HG03139 (cell line): ENCODE data around the gene EMID1.

ENCODE experiments used
- ATAC-seq: cut with Tn5 transposase; IDR thresholded peaks from one replicate; pipeline ENCODE4 v1.9.1; 2021; ENCODE audit not compliant: unreplicated experiment

The EMID1 gene

DNA sequence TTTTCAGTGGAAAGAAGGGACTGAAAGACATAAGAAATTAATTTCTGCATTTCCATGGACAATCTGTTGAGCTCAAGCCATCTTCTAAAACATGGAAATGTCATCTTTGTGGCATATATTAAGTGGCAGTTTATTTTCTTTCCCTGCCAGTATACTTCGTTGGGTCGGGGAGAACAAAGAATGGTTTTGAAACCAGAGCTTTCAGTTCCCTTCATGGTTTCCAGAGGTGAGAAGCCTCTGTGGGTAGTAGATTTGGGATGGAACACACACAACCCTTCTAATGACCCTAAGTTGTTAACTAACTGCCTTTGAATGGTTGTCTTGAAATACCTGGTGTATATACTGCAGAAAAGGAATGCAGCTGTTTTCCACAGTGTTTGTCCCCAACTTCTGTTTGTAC lies 83.1 kb downstream of the EMID1 start:
- ATAC-seq = no peak

DNA sequence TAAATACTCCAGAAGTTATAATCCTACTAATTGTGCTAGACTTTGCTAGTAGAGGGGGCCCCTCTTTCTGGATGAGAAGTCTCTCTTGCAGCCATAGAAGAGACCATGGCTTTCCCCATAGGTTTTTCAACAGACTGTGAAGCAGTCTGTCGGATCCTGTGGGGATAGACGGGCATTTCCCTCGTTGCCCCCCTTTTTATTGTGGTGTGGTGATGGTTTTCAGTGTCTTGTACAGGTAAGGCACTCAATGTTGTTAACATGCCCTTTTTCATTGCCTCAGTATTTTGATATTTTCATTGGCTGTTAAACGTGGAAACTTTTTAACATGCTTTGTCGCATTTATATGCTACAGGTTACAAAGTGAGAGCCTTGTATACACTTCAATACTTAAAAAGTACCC lies 84.4 kb downstream of the EMID1 start:
- ATAC-seq = no peak

DNA sequence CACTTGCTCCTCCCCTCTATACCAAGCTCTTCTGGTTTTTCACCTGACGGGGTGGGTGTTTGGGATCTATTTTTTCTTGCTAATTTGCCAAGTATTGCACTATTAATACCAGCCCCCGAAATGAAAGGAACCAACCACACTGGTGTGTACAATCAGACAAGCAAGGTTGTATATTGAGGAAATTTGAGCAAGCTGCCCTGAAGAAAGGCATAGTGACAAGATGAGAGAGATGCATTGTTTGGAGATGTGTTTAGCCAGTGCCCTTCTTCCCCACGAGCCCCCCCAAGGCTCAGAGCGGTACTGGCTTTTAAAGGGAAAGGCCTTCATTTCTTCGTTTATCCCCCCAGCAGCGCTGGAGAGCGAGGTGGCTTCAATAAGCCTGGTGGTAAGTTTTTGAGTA lies 85.5 kb downstream of the EMID1 start:
- no peak for ATAC-seq

DNA sequence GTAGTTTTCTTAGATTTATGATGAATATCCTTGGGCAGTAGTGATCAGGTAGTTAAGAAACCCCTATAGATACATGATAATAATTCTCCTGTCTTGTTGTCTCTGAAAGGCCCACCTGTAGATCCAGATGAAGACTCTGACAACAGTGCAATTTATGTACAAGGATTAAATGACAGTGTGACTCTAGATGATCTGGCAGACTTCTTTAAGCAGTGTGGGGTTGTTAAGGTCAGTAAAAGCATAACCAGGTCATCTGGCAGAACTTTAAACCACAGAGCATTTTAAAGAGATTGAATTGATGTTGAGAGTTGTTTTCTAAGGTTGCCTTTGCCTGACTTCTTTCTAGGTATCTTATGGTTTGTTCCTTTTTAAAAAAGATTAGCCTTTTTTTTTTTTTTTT lies 86.7 kb downstream of the EMID1 start:
- ATAC-seq = no peak

DNA sequence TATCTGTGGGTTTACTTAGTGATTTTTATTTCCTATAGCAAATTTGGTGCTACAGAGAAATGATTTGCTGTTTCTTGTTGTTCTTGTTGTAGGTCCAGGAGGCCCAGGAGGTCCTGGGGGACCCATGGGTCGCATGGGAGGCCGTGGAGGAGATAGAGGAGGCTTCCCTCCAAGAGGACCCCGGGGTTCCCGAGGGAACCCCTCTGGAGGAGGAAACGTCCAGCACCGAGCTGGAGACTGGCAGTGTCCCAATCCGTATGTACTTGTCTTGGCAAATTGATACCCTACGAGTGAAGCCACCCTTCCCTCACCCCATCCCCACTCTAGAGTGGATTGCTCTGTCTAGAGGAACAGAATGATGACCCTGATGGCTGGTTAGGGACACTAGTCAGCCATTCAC lies 92.9 kb downstream of the EMID1 start:
- no peak for ATAC-seq

DNA sequence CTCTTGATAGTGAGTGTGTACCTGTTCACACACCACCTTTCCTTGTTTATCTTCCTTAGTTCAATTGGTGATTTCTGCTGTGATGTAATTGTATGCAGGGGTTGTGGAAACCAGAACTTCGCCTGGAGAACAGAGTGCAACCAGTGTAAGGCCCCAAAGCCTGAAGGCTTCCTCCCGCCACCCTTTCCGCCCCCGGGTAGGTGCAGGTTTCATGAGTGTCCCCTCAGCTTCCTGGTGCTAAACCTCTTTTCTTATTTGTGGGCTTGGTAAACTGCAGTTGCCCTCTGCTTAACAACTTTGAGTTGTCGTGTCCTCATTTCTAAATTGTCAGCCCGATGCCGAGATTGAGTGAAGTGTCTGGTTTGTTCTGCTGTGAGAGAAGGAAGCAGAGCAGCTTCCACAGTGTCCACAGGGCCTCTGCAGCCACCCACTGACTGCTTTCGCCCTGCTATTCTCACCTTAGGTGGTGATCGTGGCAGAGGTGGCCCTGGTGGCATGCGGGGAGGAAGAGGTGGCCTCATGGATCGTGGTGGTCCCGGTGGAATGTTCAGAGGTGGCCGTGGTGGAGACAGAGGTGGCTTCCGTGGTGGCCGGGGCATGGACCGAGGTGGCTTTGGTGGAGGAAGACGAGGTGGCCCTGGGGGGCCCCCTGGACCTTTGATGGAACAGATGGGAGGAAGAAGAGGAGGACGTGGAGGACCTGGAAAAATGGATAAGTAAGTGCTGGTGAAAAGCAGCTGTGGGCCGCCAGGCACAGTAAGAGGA lies 93.6 kb downstream of the EMID1 start:
- ATAC-seq = no peak

DNA sequence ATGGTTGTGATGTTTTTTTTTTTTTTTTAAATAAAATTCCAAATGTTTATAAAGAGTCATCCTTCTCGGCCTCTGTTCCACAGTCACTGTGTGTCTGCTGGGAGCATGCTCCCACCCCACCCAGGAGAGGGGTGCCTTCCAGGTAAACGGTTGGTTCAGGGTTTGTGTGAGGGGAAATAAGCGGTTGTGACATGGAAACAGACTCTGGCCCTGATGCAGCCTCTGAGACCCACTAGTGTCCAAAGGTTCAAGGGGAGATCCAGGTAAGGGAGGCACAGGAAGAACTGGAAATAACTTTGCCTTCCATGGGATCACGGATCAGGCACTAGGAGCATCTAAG lies 94.7 kb downstream of the EMID1 start:
- ATAC-seq = no peak

DNA sequence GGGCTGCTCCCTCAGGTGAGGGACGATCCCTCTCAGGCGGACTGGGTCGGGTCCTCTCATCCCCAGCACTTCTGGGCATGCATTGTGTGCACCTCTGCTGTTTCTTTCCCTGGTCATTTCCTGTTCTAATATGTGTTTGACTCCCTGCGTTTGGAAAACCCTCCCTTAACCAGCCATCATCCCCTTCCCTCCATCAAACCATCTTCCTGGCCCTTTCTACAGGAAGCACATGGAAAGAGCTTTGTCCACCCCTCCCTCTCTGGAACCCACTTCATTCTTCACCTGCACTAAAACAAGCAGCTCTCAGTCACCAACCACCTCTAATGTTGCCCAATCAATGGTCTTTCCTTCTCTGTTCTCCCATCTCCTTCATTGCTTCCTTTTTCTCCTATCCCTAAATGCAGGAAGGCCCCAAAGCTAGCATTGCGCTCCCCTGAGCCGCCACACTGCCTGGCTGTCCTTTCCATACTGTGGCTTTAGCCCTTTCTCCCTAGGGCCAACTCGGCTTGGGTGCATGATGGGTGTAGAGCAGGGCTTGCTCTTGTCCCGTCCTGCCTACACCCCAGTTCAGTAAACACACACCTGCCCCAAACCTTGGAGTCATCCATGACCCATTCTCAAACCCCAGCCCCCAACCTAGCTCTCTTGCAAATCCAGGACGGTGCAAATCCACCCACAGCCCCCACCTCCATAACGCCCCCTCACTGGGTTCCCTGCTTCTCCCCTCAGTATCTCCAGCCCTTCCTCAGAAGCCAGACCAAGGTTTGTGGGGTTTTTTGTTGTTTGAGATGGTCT lies 95.3 kb downstream of the EMID1 start:
- no peak for ATAC-seq

DNA sequence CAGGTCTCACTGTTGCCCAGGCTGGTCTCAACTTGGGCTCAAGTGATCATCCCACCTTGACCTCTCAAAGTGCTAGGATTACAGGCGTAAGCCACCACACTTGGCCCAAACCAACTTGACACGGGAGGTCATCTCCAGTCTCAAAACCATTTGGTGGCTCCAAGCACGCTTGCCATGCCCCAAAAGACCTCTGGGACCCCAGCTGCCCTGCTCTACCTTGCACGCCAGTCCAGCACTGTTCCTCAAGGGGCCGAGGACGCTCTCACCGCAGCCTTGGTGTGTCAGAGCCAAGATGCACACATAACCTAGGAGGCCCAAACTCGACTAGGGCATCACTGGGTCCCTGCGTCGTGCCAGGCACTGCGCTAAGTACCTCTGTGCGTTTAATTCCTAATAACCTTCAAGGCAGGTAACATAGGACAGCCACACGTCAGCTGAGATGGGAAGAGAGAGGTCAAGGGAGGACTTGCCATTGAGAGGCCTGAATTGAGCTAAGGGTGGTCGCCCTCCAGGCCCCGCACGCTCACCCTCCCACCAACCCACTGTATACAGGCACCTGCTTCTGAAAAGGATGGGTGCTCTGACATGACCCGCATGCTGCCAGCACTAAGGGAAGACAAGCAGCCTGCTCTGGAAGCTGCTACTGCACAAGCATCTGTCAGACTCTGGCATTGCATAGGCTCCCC lies 96.2 kb downstream of the EMID1 start:
- no peak for ATAC-seq

DNA sequence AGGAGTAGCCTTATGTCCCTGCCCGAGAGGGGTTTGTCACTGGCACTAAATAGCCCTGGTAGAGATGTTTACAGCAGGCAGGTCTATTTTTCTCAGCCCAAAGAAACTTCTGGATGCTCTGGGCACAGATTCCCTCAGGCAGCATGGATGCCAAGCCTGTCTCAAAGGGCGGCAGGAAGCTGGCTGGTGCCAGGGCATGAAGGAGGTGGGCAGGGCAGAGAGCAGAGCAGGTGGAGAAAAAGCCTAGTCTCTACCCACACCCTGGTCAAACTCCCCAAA lies 96.6 kb downstream of the EMID1 start:
- ATAC-seq = no peak

DNA sequence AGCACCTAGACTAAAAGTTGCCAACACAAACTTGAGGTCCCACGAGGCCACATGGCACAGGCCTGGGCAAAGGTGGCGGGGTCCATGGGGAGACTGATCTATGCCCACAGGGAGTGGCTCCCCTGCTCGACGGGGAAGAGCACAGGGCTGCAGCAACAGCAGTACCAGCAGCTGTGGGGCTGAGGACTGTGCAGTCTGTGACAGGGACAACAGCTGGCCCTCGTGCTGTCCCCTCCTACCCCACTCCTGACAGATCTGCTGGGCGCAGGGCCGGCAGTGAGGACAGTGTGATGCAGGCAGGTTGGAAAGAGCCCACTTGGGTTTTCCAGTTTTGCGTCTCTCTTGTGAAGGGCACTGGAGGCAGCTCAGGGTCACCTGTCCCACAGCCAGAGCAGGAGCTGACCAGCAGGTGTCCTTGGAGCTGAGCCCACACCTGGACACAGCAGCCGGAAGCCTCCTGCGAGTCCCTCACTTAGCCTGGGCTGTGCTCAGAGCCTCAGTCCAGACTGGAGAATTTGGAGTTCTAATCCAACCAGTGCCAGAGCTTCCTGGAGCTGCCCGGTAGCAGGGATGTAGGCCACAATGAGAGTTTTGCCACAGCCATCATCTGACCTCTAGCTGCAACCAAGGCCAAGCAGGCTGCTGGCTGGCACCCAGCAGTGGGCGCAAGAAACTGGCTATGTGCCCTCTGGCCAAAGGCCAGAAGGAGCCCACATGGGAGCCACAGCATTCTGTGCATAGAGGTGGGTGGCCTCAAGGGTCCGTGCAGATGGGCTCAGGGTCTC lies 97.2 kb downstream of the EMID1 start:
- no peak for ATAC-seq

DNA sequence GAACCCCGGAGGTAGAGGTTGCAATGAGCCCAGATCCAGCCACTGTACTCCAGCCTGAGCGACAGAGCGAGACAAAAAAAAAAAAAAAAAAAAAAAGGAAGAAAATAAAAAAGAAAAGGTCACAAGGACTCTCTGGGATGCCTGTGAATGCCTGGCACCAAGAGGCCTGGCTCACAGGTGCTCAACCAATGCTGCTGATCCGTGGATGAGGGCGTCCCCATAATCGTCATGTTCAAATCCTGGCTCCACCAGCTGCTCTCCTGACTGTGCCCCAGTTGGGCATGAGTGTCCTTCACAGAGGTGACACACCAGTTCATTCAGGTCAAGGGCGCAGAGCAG lies 100.1 kb downstream of the EMID1 start:
- no peak for ATAC-seq

DNA sequence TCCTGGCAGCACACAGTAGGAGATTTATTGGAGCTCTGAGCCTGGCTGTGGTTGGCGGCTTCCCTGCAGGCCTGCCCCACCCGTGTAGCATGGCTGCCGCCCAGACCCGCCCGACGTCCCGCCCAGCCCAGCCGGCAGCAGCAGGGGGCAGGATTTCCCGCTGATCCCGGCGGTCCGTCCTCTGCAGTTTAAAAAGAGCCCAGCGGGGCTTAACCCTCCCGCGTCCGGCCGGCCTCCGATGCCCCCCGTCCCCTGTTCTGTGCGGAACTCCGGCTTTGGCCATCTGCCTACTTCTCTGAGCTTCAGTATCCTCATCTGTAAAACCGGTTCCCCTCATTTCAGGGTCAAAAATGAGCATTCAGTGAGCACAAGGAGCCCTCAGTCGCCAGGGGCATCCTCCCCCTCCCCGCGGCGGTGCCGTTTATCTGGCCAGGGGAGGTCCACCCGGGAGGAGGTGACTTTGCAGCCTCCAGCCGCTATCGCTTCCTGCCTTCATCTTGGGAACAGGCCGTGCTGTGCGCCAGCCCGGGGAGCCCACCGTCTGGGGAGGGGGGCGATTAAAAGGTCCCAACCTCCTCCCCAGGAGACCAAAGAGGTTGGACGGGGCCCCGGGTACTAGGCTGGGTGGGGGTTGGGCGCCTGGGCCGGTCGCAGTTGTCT lies 100.6 kb downstream of the EMID1 start, which contains the start of gene GAS2L1:
GAS2L1 (plus strand) TSS at position 476 of the 660 bp plus-strand sequence. CDS start 1,456 bp downstream, outside the sequence.
- ATAC-seq = no peak

DNA sequence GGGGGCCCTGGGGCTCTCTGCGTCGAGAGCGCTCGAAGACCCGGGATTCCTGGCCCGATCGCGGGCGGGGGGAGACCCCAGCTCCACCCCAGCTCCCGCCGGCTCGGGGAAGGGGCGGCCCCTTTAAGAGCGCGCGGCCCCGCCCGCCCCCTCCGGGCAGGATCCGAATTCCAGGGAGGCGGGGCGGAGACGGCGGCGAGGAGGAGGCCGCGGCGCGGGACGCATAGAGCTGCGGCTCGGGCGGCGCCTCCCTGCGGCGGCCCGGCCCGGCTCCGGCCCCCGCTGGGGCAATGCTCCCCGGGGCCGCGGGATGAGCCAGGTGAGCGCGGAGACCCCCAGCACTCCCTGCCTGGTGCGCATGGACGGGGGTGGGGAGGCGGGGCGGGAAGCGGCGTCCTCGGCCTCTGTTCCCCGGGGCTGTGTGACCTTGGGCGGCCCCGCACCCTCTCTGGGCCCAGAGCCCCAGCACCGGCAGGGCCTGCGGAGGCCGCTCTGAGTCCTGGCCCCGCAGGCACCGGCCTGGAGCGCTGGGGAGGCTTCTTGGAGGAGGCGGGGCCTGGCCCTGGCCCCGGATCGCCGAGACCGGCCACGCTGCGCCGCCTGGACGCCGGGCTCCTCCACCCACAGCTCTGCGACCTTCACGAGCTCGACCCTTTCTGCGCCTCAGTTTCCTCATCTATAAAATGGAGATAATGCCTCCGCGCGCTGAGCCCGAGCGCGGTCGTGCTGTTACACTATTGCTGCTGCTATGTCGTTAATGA lies 101.3 kb downstream of the EMID1 start:
- ATAC-seq = no peak

DNA sequence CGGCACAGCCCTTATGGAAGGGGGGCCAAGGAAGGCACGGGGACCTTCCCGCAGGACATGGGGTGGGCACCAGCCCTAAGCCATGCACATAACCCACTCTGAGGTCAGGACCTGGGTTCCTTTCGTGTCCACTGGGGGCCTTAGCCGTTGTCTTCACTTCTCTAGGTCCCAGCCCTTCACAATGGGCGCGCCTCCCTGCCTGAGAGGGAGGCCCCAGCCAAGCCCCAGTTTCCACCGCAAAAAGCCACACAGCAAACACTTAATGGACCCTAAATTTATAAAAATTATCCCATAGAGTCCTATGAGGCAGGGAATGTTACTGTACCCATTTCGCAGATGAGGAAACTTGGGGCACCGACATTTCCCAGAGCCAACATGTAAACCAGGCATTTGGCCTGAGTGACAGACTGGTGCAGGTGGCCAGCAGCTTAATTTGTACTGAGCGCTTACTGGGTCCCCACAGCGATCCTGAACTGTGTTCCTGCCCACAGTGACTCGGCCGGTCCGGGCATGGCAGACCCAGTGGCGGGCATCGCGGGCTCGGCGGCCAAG lies 102.0 kb downstream of the EMID1 start:
- no peak for ATAC-seq

DNA sequence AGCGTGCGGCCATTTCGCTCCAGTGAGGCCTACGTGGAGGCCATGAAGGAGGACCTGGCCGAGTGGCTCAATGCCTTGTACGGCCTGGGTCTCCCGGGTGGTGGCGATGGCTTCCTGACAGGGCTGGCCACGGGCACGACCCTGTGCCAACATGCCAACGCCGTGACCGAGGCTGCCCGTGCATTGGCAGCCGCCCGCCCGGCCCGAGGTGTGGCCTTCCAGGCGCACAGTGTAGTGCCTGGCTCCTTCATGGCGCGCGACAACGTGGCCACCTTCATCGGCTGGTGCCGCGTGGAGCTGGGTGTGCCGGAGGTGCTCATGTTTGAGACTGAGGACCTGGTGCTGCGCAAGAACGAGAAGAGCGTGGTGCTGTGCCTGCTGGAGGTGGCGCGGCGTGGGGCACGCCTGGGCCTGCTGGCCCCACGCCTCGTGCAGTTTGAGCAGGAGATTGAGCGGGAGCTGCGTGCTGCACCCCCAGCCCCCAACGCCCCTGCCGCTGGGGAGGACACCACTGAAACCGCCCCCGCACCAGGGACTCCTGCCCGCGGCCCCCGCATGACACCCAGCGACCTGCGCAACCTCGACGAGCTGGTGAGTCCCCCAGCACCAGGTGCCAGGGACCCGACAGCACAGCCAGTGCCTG lies 102.6 kb downstream of the EMID1 start:
- no peak for ATAC-seq

DNA sequence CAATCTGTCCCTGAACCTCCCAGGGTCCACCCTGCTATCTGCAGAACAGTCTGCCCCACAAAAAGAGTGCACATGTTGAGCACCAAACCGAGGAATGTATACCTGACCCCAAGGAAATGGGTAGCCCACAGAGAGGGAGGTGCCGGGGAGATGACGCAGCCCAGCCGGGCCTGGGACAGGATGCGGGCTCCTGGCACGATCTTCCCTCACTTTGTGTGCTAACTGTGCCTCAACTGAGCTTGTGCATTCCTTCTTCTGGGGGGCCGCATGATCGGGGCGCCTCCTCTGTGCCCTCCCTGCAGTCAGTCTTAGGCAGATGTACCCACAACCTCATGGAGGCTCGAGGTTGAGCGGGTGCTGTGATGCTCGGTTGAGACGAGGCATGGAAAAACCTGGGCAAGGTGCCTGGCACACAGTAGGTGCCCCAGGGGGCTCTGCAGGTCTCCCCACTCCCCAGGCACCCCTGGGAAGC lies 103.1 kb downstream of the EMID1 start:
- ATAC-seq = no peak
